ENCODE results near the gene MAPT.

MAPT gene

GRCh38 chr17:45895969-45896785 is 1.8 kb downstream of the MAPT start:
- Histone ChIP-seq H3K36me3 (ENCODE audit: insufficient read depth, low read length) (no peaks in the 10 kb centered on the region), H3K27ac (ENCODE audit: low read length) (no peak overlapping the region), H2AFZ (ENCODE audit: low read depth, low read length) (no peak overlapping the region), H3K9ac (ENCODE audit: low read depth, low read length) (no peak overlapping the region), H3K4me1 (ENCODE audit: insufficient read depth, low read length) (peaks cover 14% of the 10 kb centered on the region), H3K79me2 (ENCODE audit: insufficient read depth, low read length) (no peaks in the 10 kb centered on the region), H3K4me2 (ENCODE audit: insufficient read depth, low read length) (no peak overlapping the region), H3K4me3 (ENCODE audit: low read depth in 1 of 2, low read length in 2 of 2) (no peak overlapping the region), H3K27me3 (ENCODE audit: insufficient read depth, low read length, poor library complexity) (no peaks in the 10 kb centered on the region), H4K20me1 (ENCODE audit: insufficient read depth, low read length) (no peaks in the 10 kb centered on the region), H3K9me3 (ENCODE audit: insufficient read depth, low read length, severe bottlenecking) (no peaks in the 10 kb centered on the region)
- ATAC-seq (ENCODE audit: insufficient read depth, low read depth) (no peak), DNase-seq (no peak)
- TF ChIP-seq EZH2 (IDR thresholded peaks at IDR 0.05; ENCODE audit: borderline replicate concordance, low read depth, low read length, severe bottlenecking): no peak
- TF ChIP-seq CTCF (IDR thresholded peaks at IDR 0.05; ENCODE audit: borderline replicate concordance, extremely low read depth, low read length, poor library complexity, severe bottlenecking): no peak

- ATAC-seq (ENCODE audit: insufficient read depth, low read depth) (no peak), DNase-seq (no peak)
- Histone ChIP-seq H3K4me2 (ENCODE audit: insufficient read depth, low read length) (no peak overlapping the region), H2AFZ (ENCODE audit: low read depth, low read length) (no peak overlapping the region), H3K27ac (ENCODE audit: low read length) (no peak overlapping the region), H3K36me3 (ENCODE audit: insufficient read depth, low read length) (no peaks in the 10 kb centered on the region), H3K27me3 (ENCODE audit: insufficient read depth, low read length, poor library complexity) (no peaks in the 10 kb centered on the region), H4K20me1 (ENCODE audit: insufficient read depth, low read length) (no peaks in the 10 kb centered on the region), H3K4me1 (ENCODE audit: insufficient read depth, low read length) (peaks cover 14% of the 10 kb centered on the region), H3K9ac (ENCODE audit: low read depth, low read length) (no peak overlapping the region), H3K9me3 (ENCODE audit: insufficient read depth, low read length, severe bottlenecking) (no peaks in the 10 kb centered on the region), H3K79me2 (ENCODE audit: insufficient read depth, low read length) (no peaks in the 10 kb centered on the region), H3K4me3 (ENCODE audit: low read depth in 1 of 2, low read length in 2 of 2) (no peak overlapping the region)
- no peak for TF ChIP-seq EZH2 (IDR thresholded peaks at IDR 0.05; ENCODE audit: borderline replicate concordance, low read depth, low read length, severe bottlenecking)
Observed at GRCh38 chr17:45896803-45897693, 2.7 kb downstream of the MAPT start.

GRCh38 chr17:45900136-45900535 is 5.8 kb downstream of the MAPT start:
- H3K9ac ChIP-seq (ENCODE audit: low read depth, low read length): no peak overlapping the region
- H3K4me3 ChIP-seq (ENCODE audit: low read depth in 1 of 2, low read length in 2 of 2): no peak overlapping the region
- no peak for ATAC-seq (ENCODE audit: insufficient read depth, low read depth)
- no peak overlapping the region for H3K4me2 ChIP-seq (ENCODE audit: insufficient read depth, low read length)
- no peaks in the 10 kb centered on the region for H3K9me3 ChIP-seq (ENCODE audit: insufficient read depth, low read length, severe bottlenecking)
- peaks cover 3% of the 10 kb centered on the region for H3K4me1 ChIP-seq (ENCODE audit: insufficient read depth, low read length)
- no peak overlapping the region for H3K27ac ChIP-seq (ENCODE audit: low read length)
- H3K36me3 ChIP-seq (ENCODE audit: insufficient read depth, low read length): no peaks in the 10 kb centered on the region
- no peak for DNase-seq
- no peaks in the 10 kb centered on the region for H3K27me3 ChIP-seq (ENCODE audit: insufficient read depth, low read length, poor library complexity)
- no peak for TF ChIP-seq CTCF (IDR thresholded peaks at IDR 0.05; ENCODE audit: borderline replicate concordance, extremely low read depth, low read length, poor library complexity, severe bottlenecking)
- no peak for TF ChIP-seq EZH2 (IDR thresholded peaks at IDR 0.05; ENCODE audit: borderline replicate concordance, low read depth, low read length, severe bottlenecking)
- H4K20me1 ChIP-seq (ENCODE audit: insufficient read depth, low read length): no peaks in the 10 kb centered on the region
- H2AFZ ChIP-seq (ENCODE audit: low read depth, low read length): no peak overlapping the region
- H3K79me2 ChIP-seq (ENCODE audit: insufficient read depth, low read length): no peaks in the 10 kb centered on the region
